Activated CD8-positive, alpha-beta memory T cell treated with anti-CD3 and anti-CD28 coated beads, Interleukin-2, amount 50 U/mL, for 4 hours (primary cell): ENCODE results near the gene TERT.

Experiments
- DNase-seq: peaks from one replicate; pipeline ENCODE4 v3.0.0-alpha.2; 2020

Gene TERT

GRCh38 chr5:1318659-1319251 is 23.9 kb upstream of the TERT start:
- peak; percentile 13 for DNase-seq

- peak; percentile 9 for DNase-seq
Measured at GRCh38 chr5:1317921-1318565, 23.2 kb upstream of the TERT start.

GRCh38 chr5:1316588-1317340 is 21.9 kb upstream of the TERT start:
- peak; percentile 10 for DNase-seq

- DNase-seq, result peak; percentile 57
Measured at GRCh38 chr5:1315709-1316587, 21.1 kb upstream of the TERT start.

- peak; percentile 13 for DNase-seq
Measured at GRCh38 chr5:1315018-1315708, 20.3 kb upstream of the TERT start.

- DNase-seq, result peak; percentile 13
Measured at GRCh38 chr5:1314564-1314982, 19.7 kb upstream of the TERT start.

- peak; percentile 14 for DNase-seq
Measured at GRCh38 chr5:1312993-1313833, 18.3 kb upstream of the TERT start.

GRCh38 chr5:1312206-1312605 is 17.3 kb upstream of the TERT start:
- peak; percentile 42 for DNase-seq

- no peak for DNase-seq
Measured at GRCh38 chr5:1311439-1312055, 16.7 kb upstream of the TERT start.

- DNase-seq, result no peak
Measured at GRCh38 chr5:1310118-1310517, 15.2 kb upstream of the TERT start.

GRCh38 chr5:1304033-1304432 is 9.2 kb upstream of the TERT start:
- DNase-seq, result no peak

- no peak for DNase-seq
Measured at GRCh38 chr5:1302258-1302657, 7.4 kb upstream of the TERT start.

GRCh38 chr5:1300581-1301083 is 5.8 kb upstream of the TERT start:
- no peak for DNase-seq

- DNase-seq, result no peak
Measured at GRCh38 chr5:1299961-1300360, 5.1 kb upstream of the TERT start.

GRCh38 chr5:1299511-1299850 is 4.6 kb upstream of the TERT start:
- DNase-seq, result no peak

- no peak for DNase-seq
Measured at GRCh38 chr5:1298723-1299510, 4.0 kb upstream of the TERT start.

- DNase-seq, result no peak
Measured at GRCh38 chr5:1298067-1298551, 3.2 kb upstream of the TERT start.

- DNase-seq, result no peak
Measured at GRCh38 chr5:1297243-1297642, 2.4 kb upstream of the TERT start.

- no peak for DNase-seq
Measured at GRCh38 chr5:1295650-1296037, 776 bp upstream of the TERT start.

- DNase-seq, result no peak
Measured at GRCh38 chr5:1294206-1294834, 548 bp downstream of the TERT start.
